ENCODE data around the gene UGT3A2. TPM values are rescaled to one million over a fixed set of nuclear protein-coding genes. Genes with fewer than 3 reads are reported as not detected.

UGT3A2 gene
- total RNA-seq, 3 donors from 2014 or later (not counting 1 experiment from before 2014, with no cell fraction given) = 0.25 TPM; not detected in 1

DNA sequence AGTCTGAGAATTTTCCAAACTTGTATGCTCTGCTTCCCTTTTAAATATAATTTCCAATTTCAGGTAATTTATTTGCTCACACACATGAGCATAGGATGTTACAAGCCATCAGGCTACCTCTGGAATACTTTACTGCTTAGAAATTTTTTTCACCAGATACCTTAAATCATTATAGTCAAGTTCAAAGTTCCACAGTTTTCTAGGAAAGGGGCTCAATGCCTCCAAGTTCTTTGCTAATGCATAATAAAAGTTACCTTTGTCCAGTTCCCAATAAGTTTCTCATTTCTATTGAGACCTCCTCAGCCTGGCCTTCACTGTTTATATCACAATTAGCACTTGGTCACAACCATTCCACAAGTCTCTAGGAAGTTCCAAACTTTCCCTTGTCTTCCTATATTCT, 59.3 kb downstream of the UGT3A2 start:
- no peaks in the 10 kb centered on the region for H3K36me3 Mint-ChIP-seq
- no peaks in the 10 kb centered on the region for H3K4me1 Mint-ChIP-seq
- Histone ChIP-seq H3K4me1 (ENCODE audit: control insufficient read depth, insufficient read depth, low read length) (no peaks in the 10 kb centered on the region), H3K9me3 (ENCODE audit: control insufficient read depth, insufficient read depth, low read length) (peaks cover 9% of the 10 kb centered on the region), H3K4me3 (ENCODE audit: low read length) (no peak overlapping the region), H3K36me3 (ENCODE audit: control insufficient read depth, insufficient read depth, low read length) (no peaks in the 10 kb centered on the region), H3K27ac (ENCODE audit: low read length) (no peak overlapping the region), H3K27me3 (ENCODE audit: control insufficient read depth, insufficient read depth, low read length) (no peaks in the 10 kb centered on the region)
- H3K27me3 Mint-ChIP-seq (ENCODE audit: low read depth in 2 of 2) = peaks cover 0 to 9% of the 10 kb centered on the region in 2 donors
- H3K4me3 Mint-ChIP-seq = no peak overlapping the region
- TF ChIP-seq CTCF (IDR thresholded peaks at IDR 0.05) = no peak
- H3K27ac Mint-ChIP-seq = no peak overlapping the region
- no peak for DNase-seq
- no peak for ATAC-seq
- intact Hi-C loops (cut with micrococcal nuclease) = no loop called here
- H3K9me3 Mint-ChIP-seq = peaks cover 0 to 2% of the 10 kb centered on the region in 2 donors

GRCh38 chr5:36006163-36006562, 60.5 kb downstream of the UGT3A2 start:
- peaks cover 0 to 9% of the 10 kb centered on the region in 2 donors for H3K27me3 Mint-ChIP-seq (ENCODE audit: low read depth in 2 of 2)
- no peak overlapping the region for H3K27ac Mint-ChIP-seq
- Histone ChIP-seq H3K9me3 (ENCODE audit: control insufficient read depth, insufficient read depth, low read length) (peaks cover 9% of the 10 kb centered on the region), H3K27ac (ENCODE audit: low read length) (no peak overlapping the region), H3K36me3 (ENCODE audit: control insufficient read depth, insufficient read depth, low read length) (no peaks in the 10 kb centered on the region), H3K4me1 (ENCODE audit: control insufficient read depth, insufficient read depth, low read length) (no peaks in the 10 kb centered on the region), H3K27me3 (ENCODE audit: control insufficient read depth, insufficient read depth, low read length) (no peaks in the 10 kb centered on the region), H3K4me3 (ENCODE audit: low read length) (no peak overlapping the region)
- WGBS (ENCODE audit: insufficient coverage) = 83% methylated on average over 1 of the region's 1 CpG
- intact Hi-C loops (cut with micrococcal nuclease) = no loop called here
- H3K4me1 Mint-ChIP-seq = no peaks in the 10 kb centered on the region
- no peak overlapping the region for H3K4me3 Mint-ChIP-seq
- no peak for ATAC-seq
- H3K9me3 Mint-ChIP-seq = peaks cover 0 to 2% of the 10 kb centered on the region in 2 donors
- no peak for TF ChIP-seq CTCF (IDR thresholded peaks at IDR 0.05)
- DNase-seq = no peak
- no peaks in the 10 kb centered on the region for H3K36me3 Mint-ChIP-seq

DNA sequence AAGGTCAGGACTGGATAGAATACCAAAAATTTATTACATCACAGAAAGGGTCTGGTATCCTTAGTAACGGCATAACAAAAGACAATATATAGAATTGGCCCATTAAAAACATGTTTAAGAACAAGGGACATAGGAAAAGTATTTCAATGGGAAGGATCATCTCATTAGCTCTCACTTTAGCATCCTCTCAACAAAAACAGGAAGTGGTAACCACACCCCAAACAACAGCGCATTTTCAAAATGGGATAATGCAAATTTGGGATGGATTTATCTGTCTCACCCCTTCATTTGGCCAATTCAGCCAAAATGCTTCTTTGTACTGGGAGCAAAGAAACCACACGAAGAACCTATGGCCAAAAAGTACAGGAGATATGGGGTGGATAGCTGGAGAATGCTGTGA, 65.7 kb downstream of the UGT3A2 start:
- H3K9me3 ChIP-seq (ENCODE audit: control insufficient read depth, insufficient read depth, low read length) = no peaks in the 10 kb centered on the region
- no peak overlapping the region for H3K27ac ChIP-seq (ENCODE audit: low read length)
- no peak for TF ChIP-seq CTCF (IDR thresholded peaks at IDR 0.05)
- Mint-ChIP-seq H3K36me3 (no peaks in the 10 kb centered on the region), H3K9me3 (peaks cover 0 to 4% of the 10 kb centered on the region in 2 donors), H3K27me3 (ENCODE audit: low read depth in 2 of 2) (peaks cover 0 to 12% of the 10 kb centered on the region in 2 donors), H3K27ac (no peak overlapping the region), H3K4me1 (no peaks in the 10 kb centered on the region), H3K4me3 (no peak overlapping the region)
- DNase-seq (no peak), ATAC-seq (no peak)
- 87% methylated on average over 1 of the region's 3 CpGs for WGBS (ENCODE audit: insufficient coverage)
- H3K27me3 ChIP-seq (ENCODE audit: control insufficient read depth, insufficient read depth, low read length) = no peaks in the 10 kb centered on the region
- H3K4me3 ChIP-seq (ENCODE audit: low read length) = no peak overlapping the region
- intact Hi-C loops (cut with micrococcal nuclease) = no loop called here
- no peaks in the 10 kb centered on the region for H3K4me1 ChIP-seq (ENCODE audit: control insufficient read depth, insufficient read depth, low read length)
- H3K36me3 ChIP-seq (ENCODE audit: control insufficient read depth, insufficient read depth, low read length) = no peaks in the 10 kb centered on the region

DNA sequence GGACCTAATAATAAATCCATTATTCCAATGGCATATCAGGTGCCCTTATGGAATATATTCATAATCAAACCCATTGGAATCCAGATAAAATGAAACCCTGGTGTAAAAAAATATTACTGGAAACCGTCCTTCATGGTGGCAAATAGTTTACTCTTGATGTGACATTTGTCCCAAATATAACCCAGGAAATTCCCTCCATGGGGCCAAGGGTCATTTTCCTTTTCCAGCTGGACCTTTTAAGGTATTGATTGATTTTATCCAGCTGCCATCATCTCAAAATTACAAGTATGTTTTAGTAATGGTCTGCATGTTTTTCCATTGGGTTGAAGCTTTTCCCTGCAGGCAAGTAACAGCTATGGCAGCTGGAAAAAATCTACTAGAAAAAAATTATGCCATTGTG, 67.1 kb downstream of the UGT3A2 start:
- Mint-ChIP-seq H3K36me3 (no peaks in the 10 kb centered on the region), H3K27me3 (ENCODE audit: low read depth in 2 of 2) (peaks cover 0 to 12% of the 10 kb centered on the region in 2 donors), H3K9me3 (peaks cover 0 to 4% of the 10 kb centered on the region in 2 donors), H3K4me3 (no peak overlapping the region), H3K27ac (no peak overlapping the region), H3K4me1 (no peaks in the 10 kb centered on the region)
- ATAC-seq (no peak), DNase-seq (no peak)
- intact Hi-C loops (cut with micrococcal nuclease) = no loop called here
- no peaks in the 10 kb centered on the region for H3K27me3 ChIP-seq (ENCODE audit: control insufficient read depth, insufficient read depth, low read length)
- WGBS (ENCODE audit: insufficient coverage) = 70% methylated on average over 1 of the region's 1 CpG
- H3K36me3 ChIP-seq (ENCODE audit: control insufficient read depth, insufficient read depth, low read length) = no peaks in the 10 kb centered on the region
- no peaks in the 10 kb centered on the region for H3K9me3 ChIP-seq (ENCODE audit: control insufficient read depth, insufficient read depth, low read length)
- TF ChIP-seq CTCF (IDR thresholded peaks at IDR 0.05) = no peak
- no peak overlapping the region for H3K4me3 ChIP-seq (ENCODE audit: low read length)
- H3K27ac ChIP-seq (ENCODE audit: low read length) = no peak overlapping the region
- H3K4me1 ChIP-seq (ENCODE audit: control insufficient read depth, insufficient read depth, low read length) = no peaks in the 10 kb centered on the region
